ENCODE data around the gene TMEM140.

- TF ChIP-seq POLR2A (IDR thresholded peaks at IDR 0.05; ENCODE audit: low read depth, low read length) (no peak), TAF1 (IDR thresholded peaks at IDR 0.05; ENCODE audit: borderline replicate concordance, low read depth, low read length) (no peak)
Measured at GRCh38 chr7:135160098-135160857, 12.4 kb downstream of the TMEM140 start.
